T-helper 1 cell treated with Interleukin-12 subunit alpha and Interleukin-12 subunit beta and Interleukin-4 antibody, amounts not matched to agents 30 ng/mL and 1 ng/mL, for 36 hours (primary cell): Measurements from ENCODE around the gene NFKBIZ. TPM values are rescaled to one million over a fixed set of nuclear protein-coding genes. Genes with fewer than 3 reads are reported as not detected.
"Not testable (repeated sequence)": the region's sequence is repeated elsewhere in the genome, so short reads cannot be mapped to it uniquely, and the experiment has no call there.

ENCODE experiments used
- intact Hi-C: fragments of 100-400 bp; cut with micrococcal nuclease; formaldehyde crosslinking; loops from one replicate; pipeline ENCODE4 v1.15.1; 2024
- total RNA-seq: library from RNA; stranded (reverse); gene quantifications from 2 replicates; pipeline ENCODE4 v1.2.3, GENCODE V29; 2022

The NFKBIZ gene
- total RNA-seq, 1 donor from 2014 or later, result 149 TPM

- intact Hi-C loops, result loop anchor here (2.0 kb wide), 1 partner anchor 35 kb away; no protein-coding TSS in a partner anchor
Observed at GRCh38 chr3:101902041-101902440, 52.7 kb downstream of the NFKBIZ start.

GRCh38 chr3:101903451-101903871 is 54.1 kb downstream of the NFKBIZ start:
- intact Hi-C loops, result loop anchor here (2.0 kb wide), 1 partner anchor 33 kb away; no protein-coding TSS in a partner anchor

GRCh38 chr3:101905573-101905972 is 56.3 kb downstream of the NFKBIZ start:
- intact Hi-C loops, result not testable (repeated sequence)

Other genes with a start within 250 kb of the NFKBIZ start
- gene ZBTB11, start 172.4 kb upstream of the NFKBIZ start, total RNA-seq, result 32.1 and 33.2 TPM in 2 replicates
- 954 and 980 TPM in 2 replicates for gene RPL24, start 162.8 kb upstream of the NFKBIZ start, total RNA-seq
- gene CEP97, start 124.9 kb upstream of the NFKBIZ start, total RNA-seq, result 17.9 and 22.3 TPM in 2 replicates
- 26.8 and 27.6 TPM in 2 replicates for gene NXPE3, start 70.3 kb upstream of the NFKBIZ start, total RNA-seq